GM18508 (cell line): ENCODE data around the gene KCTD10.
"Not testable (repeated sequence)": the region's sequence is repeated elsewhere in the genome, so short reads cannot be mapped to it uniquely, and the experiment has no call there.

Source experiments
- ATAC-seq: cut with Tn5 transposase; IDR thresholded peaks from one replicate; pipeline ENCODE4 v1.9.1; 2021; ENCODE audit warnings: moderate number of reproducible peaks; ENCODE audit not compliant: insufficient read depth, unreplicated experiment

The KCTD10 gene

DNA sequence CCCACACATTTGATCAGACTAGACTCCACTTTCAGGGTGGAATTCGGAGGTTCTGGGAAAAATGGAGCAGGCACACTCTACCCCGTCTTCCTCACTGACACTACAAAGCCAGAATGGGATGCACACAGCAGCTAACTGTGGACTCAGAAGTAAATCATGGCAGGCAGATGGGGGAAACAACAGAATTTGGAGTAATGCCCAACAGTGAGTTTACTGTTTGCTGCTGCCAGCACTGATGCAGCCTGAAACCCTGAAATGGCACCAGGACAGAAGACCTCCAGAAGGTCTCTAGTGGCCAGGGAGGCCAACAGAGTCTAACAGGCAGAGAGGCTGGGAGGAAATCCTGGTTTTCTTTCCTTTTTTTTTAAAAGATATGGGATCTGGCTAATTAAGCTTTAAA, 24.6 kb downstream of the KCTD10 start:
- ATAC-seq: no peak

DNA sequence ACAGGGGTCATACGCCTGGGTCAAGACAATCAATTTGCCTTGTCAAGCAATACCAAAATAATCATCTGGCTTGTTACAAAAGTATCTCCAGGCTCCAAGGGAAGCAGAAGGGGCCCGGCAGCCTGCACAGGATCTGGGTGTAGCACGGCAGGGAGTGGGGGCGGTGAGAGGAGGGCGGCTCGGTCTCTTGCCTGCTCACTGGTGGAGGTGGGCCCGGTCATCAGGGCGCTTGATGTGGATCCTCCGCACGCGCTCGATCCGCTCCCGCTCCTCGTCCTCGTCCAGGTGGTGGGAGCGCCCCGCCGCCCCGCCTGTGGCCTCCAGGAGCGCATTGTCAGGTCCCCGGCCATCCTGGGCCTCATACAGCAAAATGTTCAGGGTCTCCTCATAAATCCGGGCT, 25.7 kb downstream of the KCTD10 start:
- no peak for ATAC-seq

DNA sequence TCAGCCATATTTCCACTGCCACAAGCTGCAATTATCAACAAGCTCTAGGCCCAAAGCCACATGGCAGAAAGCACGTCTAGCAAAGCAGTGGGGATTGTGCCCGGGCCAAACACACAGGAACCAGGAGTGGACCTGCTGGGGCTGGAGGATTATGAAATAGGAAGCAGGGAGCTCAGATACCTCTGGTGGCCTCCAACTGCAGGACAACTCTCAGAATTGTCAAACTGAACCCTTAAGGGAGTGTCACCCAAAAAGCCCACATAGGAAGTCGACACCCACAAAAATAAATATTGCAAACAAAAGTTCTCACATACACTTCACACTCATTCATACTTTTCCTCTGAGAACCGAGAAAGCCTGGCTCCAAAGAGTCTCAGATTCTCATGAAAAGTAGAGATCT, 26.1 kb downstream of the KCTD10 start:
- no peak for ATAC-seq

DNA sequence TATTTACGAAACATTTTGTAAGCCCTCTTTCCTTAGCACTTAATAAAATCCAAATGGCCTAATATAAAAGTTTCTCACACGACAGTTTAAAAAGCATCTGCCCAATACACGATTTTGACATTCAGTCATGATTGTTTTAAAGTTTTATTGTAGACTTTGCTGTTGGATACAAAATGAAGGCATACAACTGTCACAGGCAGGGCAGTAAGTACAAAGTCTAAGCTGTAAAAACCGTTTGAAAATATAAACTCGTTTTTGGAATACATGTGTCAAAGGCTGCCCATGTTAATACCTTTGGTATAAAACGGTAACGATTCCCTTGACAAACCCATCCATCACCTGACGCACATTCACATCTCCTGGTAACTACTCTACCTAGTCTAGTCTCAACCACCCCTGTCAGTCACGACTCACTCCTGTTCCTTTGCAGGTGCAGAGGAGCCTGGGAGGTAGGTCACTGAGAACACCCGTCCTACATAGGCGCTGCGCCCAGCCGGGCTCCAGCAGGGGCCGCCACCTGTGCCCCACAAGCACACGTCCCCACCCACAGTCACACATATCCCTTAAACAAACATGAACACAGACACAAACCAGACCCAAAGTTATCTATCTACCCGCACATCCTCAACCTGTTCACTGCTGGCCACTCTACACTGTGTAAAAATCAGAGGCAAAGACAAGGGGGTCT, 27.1 kb downstream of the KCTD10 start:
- no peak for ATAC-seq

DNA sequence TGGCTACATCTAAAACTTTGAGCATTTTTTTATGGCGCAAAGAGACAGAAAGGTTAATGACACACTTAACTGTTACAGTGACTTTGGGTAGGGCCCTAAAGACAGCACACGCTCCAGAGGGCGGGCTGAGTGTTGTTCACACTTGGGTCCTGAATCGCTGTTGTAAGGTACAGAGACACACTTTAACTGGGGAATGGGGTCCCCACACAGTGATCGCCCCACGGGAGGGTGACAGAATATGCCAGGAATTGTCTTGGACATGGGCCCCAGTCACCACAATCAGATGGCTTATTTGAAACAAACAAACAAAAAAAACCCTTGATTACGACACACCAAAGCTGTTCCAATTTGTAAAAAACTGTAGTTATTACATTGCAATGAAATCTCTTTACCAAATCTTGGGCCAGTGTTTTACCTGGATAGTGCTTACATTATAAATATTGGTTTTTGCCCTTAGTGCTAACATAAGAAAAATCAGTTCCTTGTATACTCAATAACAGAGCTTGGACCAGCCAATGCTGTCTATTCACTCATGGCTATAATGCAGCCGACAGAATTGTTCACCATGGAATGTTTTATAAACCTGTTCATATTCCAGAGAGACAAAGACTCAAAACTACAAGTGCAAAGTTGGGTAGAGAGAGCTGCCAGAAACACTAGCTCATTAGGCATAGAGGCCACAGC, 28.3 kb downstream of the KCTD10 start:
- no peak for ATAC-seq

DNA sequence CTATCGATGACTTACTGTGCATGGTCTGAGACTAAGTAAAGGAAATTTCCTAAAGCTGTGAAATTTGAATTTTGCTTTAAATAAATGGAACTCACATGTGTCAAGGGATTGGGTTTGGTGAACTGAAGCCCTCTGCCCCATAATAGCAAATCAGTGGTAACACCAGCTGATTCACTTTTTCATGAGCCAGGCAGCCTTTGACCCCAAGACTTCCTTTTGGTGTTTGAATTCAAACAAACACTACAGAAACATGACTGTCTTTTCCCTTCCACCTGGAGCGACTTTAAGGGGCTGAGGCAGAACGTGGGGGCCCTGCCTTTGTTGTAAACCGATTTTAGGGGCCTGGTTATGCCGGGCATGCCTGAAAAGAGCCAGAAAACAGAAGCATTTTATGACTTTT, 28.8 kb downstream of the KCTD10 start:
- ATAC-seq: no peak

DNA sequence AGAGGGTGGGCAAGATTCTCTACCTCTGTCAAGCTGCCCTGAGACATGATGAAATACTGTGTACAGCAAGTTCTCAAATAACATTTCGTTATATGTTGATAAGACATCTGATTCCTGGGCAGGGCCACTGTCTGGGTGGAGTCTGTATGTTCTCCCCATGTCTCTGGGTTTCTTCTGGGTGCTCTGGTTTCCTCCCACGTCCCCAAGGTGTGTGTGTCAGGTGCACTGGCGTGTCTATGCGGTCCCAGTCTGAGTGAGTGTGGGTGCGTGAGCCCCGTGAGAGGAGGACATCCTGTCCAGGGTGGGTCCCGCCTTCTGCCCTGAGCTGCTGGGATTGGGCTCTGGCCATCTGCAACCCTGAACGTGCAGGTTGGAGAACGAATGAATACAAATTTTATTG, 29.6 kb downstream of the KCTD10 start:
- ATAC-seq: no peak

DNA sequence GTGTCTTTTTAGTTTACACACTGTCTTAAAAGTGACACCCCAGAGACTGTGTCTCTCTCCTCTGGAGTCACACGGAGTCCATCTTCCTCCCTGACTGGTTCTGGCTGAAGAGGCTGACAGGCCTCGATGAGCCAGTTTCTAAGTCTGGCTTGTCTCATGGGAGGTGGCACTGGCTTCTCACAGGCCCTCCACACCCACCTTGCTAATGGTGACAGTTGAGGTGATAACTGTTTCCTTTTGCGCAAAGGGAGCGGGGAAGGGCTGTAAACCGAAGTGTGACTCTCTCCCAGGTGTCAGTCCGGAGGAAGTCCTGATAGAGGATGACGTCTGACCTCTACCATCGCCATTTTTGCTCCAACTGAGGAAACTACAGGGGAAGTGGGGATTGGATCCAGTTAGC, 30.2 kb downstream of the KCTD10 start:
- ATAC-seq: no peak

DNA sequence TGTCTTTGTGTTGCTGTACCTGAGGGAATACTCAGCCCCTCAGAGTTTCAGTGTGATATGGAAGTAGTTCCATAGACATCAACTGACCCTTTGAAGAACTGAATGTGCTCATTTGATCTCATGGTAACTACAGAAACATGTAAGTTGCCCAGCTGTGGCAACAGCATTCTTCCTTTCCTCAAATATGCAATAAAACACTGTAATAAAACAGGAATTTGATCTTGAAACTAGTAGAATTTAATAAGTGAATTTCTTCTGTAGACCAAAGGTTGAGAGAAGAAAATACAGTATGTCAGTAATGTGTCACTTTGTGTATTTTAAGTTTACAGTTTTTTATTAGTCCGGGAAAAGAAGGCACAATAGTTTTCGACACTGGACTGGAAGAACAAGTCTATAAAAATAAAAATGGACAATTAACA, 31.9 kb downstream of the KCTD10 start:
- no peak for ATAC-seq

DNA sequence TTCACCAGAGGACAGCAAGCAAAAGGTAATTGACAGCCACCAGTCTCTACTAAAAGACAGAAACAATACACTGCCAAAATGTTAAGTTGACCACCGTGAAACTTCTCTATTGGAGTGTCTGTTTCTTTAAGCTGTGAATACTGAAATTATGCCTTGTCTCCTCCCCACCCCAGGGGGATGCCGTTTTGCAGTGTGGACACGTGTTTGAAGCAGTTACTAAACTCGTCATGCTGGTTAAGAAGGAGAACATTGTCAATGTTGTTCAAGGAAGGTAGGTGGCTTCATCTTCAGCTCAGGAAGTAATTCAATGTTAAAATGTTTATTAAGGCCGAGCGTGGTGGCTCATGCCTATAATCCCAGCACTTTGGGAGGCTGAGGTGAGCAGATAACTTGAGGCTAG, 32.8 kb downstream of the KCTD10 start:
- no peak for ATAC-seq

DNA sequence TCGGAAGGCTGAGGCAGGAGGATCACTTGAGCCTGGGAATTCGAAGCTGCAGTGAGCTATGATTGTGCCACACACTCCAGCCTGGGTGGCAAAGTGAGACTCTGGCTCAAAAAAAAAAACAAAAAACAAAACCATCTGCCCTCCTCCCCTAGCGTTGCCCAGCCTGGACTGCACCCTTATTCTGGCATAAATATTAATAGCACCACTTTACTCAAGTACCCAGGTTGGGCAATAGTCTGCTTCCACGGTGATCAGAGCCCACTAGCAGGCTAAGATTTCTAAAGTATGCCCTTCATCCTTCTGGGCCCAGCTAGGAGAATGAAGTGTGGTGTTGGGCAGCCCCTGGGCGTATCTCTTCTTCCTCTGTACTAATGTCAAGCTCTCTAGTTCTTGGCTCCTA, 33.3 kb downstream of the KCTD10 start:
- no peak for ATAC-seq

DNA sequence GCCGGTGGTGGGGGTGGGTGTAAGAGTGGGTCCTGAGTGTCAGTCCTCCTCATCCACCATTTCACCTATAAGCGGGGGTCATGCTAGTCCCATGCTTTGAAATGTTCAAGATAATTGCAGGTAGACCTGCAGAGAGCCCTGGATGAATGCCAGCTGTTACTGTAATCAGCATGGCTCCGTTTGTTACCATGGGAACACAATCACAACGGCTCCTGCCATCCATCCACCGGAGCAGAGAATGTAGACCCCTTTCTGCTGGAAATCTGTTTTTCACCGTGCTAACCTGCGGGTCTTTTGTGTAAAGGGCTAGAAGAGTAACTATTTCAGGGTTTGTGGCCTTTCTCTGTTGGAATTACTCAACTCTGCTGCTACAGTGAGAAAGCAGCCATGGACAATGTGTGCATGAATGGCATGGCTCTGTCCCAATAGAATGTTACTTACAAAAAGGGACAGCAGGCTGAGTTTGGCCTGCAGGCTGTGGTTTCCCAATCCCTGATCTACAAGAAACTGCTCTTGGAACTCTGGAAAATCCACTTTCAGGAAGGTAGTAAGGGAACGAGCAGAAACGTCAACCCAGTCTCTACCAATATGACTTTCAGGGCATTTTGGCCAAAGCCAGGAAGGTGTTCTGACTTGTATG, 36.1 kb downstream of the KCTD10 start:
- no peak for ATAC-seq

DNA sequence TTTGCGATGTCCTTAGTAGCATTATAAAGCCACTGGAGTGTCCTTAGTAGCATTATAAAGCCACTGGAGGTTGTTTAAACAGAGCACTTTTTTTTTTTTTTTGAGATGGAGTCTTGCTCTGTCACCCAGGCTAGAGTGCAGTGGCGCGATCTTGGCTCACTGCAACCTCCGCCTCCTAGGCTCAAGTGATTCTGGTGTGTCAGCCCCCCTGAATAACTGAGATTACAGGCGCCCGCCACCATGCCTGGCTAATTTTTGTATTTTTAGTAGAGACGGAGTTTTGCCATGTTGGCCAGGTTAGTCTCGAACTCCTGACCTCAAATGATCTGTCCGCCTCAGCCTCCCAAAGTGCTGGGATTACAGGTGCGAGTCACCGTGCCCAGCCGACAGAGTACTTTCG, 37.1 kb downstream of the KCTD10 start:
- ATAC-seq: not testable (repeated sequence)

DNA sequence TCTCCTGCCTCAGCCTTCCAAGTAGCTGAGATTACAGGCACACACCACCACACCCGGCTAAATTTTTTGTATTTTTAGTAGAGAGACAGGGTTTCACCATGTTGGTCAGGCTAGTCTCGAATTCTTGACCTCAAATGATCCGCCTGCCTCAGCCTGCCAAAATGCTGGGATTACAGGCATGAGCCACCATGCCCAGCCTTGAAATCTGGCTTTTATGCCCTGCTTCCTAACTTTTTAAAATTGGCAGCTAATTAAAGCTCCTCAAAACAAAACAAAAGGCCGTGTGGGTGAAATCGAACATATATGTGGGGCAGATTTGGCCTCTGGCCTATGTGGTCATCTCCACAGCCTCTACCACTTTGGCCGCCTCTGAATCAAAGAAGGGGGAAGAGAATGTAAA, 37.9 kb downstream of the KCTD10 start:
- ATAC-seq: no peak

DNA sequence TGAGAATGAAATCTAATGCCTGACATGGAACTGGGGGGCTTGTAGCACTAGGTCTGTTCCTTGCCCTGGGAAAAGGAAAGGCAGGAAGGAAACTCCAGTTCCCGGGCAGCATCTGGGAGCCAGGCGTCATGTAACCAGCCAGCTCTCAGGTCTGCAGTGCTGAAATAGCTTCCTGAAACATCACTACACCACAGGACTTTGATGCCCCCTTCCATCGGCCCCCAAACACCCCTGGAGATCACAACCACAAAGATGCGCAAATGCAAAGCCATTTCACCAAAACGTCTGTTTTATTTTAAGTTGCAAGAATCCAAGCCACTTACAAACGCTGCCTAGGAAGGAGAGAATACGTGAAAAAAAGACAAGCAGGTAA, 40.9 kb downstream of the KCTD10 start:
- ATAC-seq: no peak

DNA sequence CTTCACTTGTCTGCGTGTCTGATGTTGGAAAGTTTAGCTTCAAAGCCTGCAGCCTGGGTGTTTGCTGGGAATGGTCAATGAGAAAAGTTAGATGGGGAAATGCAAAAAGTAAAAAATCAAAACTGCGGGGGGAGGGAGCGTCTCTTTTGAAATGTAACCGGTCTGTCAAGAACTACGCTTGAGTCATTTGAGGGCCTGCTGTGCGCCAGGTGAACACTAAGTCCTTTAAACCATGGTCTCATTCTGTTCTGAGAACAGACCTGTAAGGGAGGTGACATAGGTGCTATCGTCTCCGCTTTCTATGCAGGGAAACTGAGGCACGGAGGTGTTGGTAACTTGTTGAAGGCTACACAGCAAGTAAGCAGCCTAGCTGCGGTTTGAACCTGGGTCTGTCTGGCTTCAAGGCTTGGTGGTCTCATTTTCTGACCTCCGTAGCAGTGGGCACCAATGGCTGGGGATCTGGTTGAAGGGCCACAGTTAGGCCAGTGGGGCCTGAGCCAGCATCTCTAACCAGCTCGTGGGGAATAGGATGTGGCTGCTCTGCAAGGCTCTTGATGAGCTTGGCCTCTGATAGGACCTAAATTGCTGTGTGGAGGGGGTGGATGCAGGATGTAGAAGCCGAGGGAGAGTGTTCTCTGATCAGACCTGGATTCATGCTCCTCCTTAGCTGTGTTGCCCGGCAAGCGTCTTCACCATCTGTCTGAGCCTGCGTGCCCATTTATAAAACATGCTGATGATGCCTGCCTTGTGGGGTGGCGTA, 41.5 kb downstream of the KCTD10 start:
- no peak for ATAC-seq

DNA sequence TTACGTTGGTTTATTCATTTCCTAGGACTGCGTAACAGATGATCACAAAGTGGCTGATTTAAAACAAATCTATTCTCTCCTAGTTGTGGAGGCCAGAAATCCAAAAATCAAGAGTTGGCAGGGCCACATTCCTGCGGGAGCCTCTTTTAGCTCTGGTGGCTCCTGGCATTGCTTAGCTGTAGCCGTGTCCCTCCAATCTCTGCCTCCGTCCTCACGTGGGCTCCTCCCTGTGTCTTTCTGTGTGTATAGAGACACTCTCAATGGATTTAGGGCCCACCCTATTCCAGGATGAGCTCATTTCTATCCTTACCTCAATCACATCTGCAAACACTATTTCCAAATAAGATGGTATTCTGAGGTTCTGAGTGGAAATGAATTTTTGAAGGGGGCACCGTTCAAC, 42.5 kb downstream of the KCTD10 start:
- ATAC-seq: no peak

DNA sequence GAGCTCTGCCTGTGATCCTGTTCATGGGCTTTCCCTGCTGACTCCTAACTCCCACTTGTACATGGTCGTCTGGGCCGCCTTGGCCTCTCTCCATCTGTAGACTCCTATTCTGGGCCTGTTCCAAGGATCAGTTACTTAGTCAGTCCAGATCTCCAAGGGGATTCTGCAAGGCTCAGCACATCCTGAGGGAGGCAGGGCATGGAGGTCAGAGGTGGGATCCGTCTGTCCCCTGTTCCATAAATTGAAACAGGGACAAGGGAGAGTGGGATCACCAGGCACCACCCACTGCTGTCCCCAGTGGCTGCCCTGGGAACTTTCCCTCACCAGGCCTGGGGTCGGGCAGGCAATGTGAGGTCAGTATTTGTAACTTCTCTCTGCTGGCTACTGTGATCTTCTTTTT, 43.5 kb downstream of the KCTD10 start:
- ATAC-seq: no peak

DNA sequence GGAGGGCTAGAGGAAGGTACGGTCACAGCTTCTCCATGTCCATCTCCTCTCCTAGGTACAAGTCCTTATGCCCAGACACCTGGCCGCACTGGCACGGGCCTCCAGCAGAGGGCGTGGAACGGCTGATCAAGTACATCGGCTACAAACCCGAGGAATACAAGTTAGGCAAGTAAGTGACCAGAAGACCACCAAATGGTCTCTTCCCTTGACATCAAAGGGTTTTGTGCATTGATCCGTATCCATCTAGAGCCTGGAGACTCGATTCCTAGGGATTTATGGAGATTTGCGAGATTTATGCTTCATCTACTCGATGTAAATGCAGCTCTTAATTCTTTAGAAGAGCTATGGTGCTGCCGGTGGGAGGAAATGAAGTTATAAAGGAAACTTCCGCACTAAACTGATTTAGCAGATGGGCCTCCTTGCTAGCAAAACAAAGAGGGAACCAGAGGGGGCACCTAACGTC, 44.2 kb downstream of the KCTD10 start:
- no peak for ATAC-seq

DNA sequence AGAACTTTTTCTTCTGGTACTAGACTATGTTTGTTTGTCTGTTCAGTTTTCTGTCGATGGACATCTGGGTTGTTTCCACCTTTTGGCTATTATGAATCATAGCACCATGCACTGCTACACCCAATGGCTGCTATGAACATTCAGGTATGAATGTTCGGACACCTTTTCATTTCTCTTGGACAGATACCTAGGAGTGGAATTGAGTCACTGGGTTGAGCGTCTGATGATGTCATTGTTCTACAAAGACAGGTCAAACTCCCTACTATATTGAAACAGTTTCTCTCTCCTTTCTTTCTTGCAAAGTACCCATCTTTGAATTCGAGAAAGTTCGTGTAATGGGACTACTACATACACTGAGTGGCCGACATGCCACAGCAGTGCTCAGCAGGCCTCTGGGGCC, 44.7 kb downstream of the KCTD10 start:
- no peak for ATAC-seq

DNA sequence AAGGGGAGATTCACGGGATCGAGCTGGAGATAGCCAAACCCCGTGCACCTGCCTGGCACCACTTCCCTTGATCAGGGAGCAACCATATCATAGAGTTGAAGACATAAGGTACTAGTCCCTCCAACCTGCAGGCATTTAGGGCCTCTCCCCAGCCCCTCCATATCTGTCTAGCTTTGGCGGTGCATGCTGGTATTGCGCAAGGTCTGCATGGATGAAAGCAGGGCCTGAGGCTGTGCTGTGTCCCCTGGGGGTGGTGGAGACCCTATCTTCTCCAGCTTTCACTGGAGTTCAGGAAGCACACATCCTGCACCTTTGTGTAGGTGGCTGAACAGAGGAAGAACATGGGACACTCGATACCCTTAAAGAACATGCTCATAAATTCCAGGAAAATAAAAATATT, 46.9 kb downstream of the KCTD10 start:
- ATAC-seq: no peak
